ENCODE results near the gene PEX13.
"Not testable (repeated sequence)": the region's sequence is repeated elsewhere in the genome, so short reads cannot be mapped to it uniquely, and the experiment has no call there.

Gene PEX13

DNA sequence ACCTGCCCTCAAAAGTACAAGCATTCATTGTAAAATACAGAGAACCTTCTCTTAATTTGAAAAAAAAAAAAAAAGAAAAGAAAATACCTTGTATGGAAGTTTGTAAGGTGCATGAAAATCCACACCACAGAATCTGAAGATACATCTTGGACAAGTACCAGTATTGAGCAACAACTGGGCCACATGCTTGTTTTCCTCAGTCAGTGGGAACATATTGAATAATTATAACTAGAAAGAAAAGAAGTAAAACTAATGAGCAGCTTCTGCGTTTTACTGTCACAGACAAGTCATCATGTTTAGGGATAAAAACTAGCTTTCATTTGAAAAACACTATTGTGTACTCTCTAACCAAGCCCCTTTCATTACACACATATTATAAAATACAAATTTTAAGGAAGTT lies 5.8 kb upstream of the PEX13 start:
- H3K27me3 ChIP-seq (ENCODE audit: insufficient read depth, insufficient read length) = no peaks in the 10 kb centered on the region
- no peak for DNase-seq (ENCODE audit: low read depth, low spot score)
- no peaks in the 10 kb centered on the region for H3K36me3 ChIP-seq (ENCODE audit: insufficient read depth, insufficient read length, low read length)
- no peaks in the 10 kb centered on the region for H3K9me3 ChIP-seq (ENCODE audit: insufficient read depth, low read length)
- H3K4me1 ChIP-seq (ENCODE audit: insufficient read depth, insufficient read length) = no peaks in the 10 kb centered on the region
- no peak for TF ChIP-seq ZNF274 (IDR thresholded peaks at IDR 0.05; ENCODE audit: low read depth, low read length)
- TF ChIP-seq YY1 (IDR thresholded peaks at IDR 0.05; ENCODE audit: insufficient read depth, insufficient read length) = no peak
- TF ChIP-seq SUZ12 (IDR thresholded peaks at IDR 0.05; ENCODE audit: extremely low read depth, insufficient read depth, insufficient read length) = no peak
- no peak overlapping the region for H3K4me3 ChIP-seq (ENCODE audit: insufficient read length, low read depth)
- H3K9ac ChIP-seq (ENCODE audit: insufficient read length, low read depth) = no peak overlapping the region

DNA sequence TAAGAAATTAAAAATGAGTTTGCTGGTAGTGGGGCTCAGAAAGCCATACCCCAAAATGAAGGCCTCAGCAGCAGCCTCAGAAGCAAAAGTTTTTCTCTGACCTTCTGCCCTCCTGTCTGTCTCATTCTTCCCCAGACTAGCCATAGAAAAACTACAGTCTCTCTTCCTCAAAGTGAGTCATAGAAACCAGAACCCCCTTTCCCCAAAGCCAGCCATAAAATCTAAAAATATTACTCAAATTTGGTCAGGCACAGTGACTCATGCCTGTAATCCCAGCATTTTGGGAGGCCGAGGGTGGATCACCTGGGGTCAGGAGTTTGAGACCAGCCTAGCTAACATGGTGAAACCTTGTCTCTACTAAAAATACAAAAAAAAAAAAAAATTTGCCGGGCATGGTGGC lies 5.2 kb upstream of the PEX13 start:
- H3K9me3 ChIP-seq (ENCODE audit: insufficient read depth, low read length); DNase-seq (ENCODE audit: low read depth, low spot score); H3K36me3 ChIP-seq (ENCODE audit: insufficient read depth, insufficient read length, low read length); H3K9ac ChIP-seq (ENCODE audit: insufficient read length, low read depth); H3K4me1 ChIP-seq (ENCODE audit: insufficient read depth, insufficient read length); H3K4me3 ChIP-seq (ENCODE audit: insufficient read length, low read depth); H3K27me3 ChIP-seq (ENCODE audit: insufficient read depth, insufficient read length): not testable (repeated sequence)

DNA sequence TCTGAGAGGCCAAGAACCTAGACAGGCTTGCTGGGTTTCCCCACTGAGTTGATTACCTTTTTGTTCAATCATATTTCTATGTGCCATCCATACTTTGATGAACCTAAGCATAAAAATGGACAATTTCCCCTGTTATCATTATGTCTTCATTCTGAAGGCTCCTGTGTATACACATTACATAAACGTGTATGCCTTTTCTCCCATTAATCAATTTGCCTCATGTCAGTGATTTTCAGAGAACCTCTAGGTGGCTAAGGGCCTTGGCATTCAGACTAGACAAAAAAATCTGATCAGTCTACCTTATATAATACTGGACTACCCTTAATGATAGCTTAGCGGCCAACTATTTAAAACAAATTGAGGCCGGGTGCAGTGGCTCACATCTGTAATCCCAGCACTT lies 4.1 kb upstream of the PEX13 start:
- H3K9me3 ChIP-seq (ENCODE audit: insufficient read depth, low read length) = no peaks in the 10 kb centered on the region
- H3K9ac ChIP-seq (ENCODE audit: insufficient read length, low read depth) = no peak overlapping the region
- TF ChIP-seq SUZ12 (IDR thresholded peaks at IDR 0.05; ENCODE audit: extremely low read depth, insufficient read depth, insufficient read length) (no peak), YY1 (IDR thresholded peaks at IDR 0.05; ENCODE audit: insufficient read depth, insufficient read length) (no peak), ZNF274 (IDR thresholded peaks at IDR 0.05; ENCODE audit: low read depth, low read length) (no peak)
- no peak for DNase-seq (ENCODE audit: low read depth, low spot score)
- no peaks in the 10 kb centered on the region for H3K27me3 ChIP-seq (ENCODE audit: insufficient read depth, insufficient read length)
- H3K4me1 ChIP-seq (ENCODE audit: insufficient read depth, insufficient read length) = no peaks in the 10 kb centered on the region
- H3K4me3 ChIP-seq (ENCODE audit: insufficient read length, low read depth) = no peak overlapping the region
- no peaks in the 10 kb centered on the region for H3K36me3 ChIP-seq (ENCODE audit: insufficient read depth, insufficient read length, low read length)

DNA sequence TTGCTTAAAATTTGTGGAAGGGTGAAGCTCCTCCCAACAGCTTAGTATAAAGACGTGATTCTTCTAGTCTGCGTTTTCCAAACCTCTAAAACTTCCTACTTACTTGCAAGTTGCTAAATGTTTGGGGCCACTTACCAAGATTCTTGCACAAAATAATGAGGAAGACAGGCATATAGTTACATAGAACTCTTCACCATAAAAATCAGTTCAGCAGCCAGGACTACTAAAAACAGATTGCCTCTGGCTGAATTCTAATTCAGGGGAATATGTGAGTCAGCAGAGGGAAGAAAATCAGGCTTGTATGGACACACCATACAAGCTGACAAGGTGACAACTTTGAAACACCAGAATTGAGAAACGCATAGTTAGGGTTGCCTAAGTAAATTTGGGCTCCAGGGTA lies 2.8 kb upstream of the PEX13 start:
- H3K4me1 ChIP-seq (ENCODE audit: insufficient read depth, insufficient read length) = no peaks in the 10 kb centered on the region
- H3K4me3 ChIP-seq (ENCODE audit: insufficient read length, low read depth) = no peak overlapping the region
- no peak for TF ChIP-seq SUZ12 (IDR thresholded peaks at IDR 0.05; ENCODE audit: extremely low read depth, insufficient read depth, insufficient read length)
- TF ChIP-seq ZNF274 (IDR thresholded peaks at IDR 0.05; ENCODE audit: low read depth, low read length) = no peak
- TF ChIP-seq YY1 (IDR thresholded peaks at IDR 0.05; ENCODE audit: insufficient read depth, insufficient read length) = no peak
- no peak for DNase-seq (ENCODE audit: low read depth, low spot score)
- H3K36me3 ChIP-seq (ENCODE audit: insufficient read depth, insufficient read length, low read length) = no peaks in the 10 kb centered on the region
- no peaks in the 10 kb centered on the region for H3K9me3 ChIP-seq (ENCODE audit: insufficient read depth, low read length)
- no peak overlapping the region for H3K9ac ChIP-seq (ENCODE audit: insufficient read length, low read depth)
- H3K27me3 ChIP-seq (ENCODE audit: insufficient read depth, insufficient read length) = no peaks in the 10 kb centered on the region

DNA sequence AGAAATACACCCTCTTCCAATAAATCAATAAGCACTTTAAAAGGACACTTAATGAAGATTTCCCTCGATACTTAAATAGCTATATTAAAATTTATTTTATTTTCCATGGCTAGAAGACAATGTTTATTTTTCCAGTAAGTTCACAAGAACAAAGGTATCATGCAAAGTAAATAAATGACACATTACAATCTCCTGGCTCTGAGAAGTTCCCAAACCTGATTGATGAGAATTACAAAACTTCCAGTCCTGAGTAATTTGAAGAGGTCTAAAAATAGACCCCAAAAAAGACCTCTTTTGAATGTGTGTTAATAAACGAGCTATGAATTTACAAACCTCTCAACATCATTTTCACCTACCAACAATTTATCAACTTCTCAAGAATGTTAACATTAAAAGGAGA lies 1.5 kb upstream of the PEX13 start:
- no peak for DNase-seq (ENCODE audit: low read depth, low spot score)

DNA sequence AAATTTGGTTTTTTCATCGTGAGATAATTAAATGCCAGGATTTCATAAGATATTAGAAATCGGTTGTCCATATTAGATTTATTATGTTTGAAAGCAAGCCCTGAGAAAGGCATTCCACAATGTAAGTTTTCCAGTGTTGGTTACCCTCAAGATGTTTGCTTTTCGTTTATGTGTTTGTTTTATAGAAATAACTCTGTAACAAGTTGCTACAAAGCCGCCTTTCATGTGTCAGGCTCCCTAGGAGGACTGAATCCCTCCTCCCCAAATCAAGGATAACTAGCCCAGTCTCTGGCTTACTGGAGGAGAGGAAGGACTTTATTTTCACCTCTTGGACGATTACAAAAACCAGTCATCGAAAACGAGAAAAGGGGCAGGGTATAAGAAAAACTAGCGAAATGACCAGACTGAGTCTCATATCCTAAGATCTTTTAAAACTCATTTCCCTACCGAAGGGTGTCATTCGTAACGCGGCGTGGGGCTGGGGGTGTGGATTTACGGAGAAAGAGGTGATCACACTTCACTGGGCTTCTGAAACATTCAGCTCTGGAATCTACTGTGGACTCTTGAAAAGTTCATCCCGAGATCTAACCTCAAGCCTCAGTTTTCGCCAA lies 1.0 kb upstream of the PEX13 start:
- no peak for DNase-seq (ENCODE audit: low read depth, low spot score)
- Histone ChIP-seq H3K9ac (ENCODE audit: insufficient read length, low read depth) (peak overlapping the region; percentile 79), H3K4me3 (ENCODE audit: insufficient read length, low read depth) (peak overlapping the region; percentile 82), H3K9me3 (ENCODE audit: insufficient read depth, low read length) (no peaks in the 10 kb centered on the region; the same call in 1 of the 2 replicates), H3K36me3 (ENCODE audit: insufficient read depth, insufficient read length, low read length) (peaks cover 6% of the 10 kb centered on the region), H3K4me1 (ENCODE audit: insufficient read depth, insufficient read length) (no peaks in the 10 kb centered on the region), H3K27me3 (ENCODE audit: insufficient read depth, insufficient read length) (no peaks in the 10 kb centered on the region)
- TF ChIP-seq ZNF274 (IDR thresholded peaks at IDR 0.05; ENCODE audit: low read depth, low read length) = no peak

More for the DNA sequence above, 1.5 kb upstream of the PEX13 start:
- Histone ChIP-seq H3K36me3 (ENCODE audit: insufficient read depth, insufficient read length, low read length) (peaks cover 1% of the 10 kb centered on the region), H3K4me1 (ENCODE audit: insufficient read depth, insufficient read length) (no peaks in the 10 kb centered on the region), H3K9ac (ENCODE audit: insufficient read length, low read depth) (peak overlapping the region; percentile 79), H3K27me3 (ENCODE audit: insufficient read depth, insufficient read length) (no peaks in the 10 kb centered on the region), H3K9me3 (ENCODE audit: insufficient read depth, low read length) (no peaks in the 10 kb centered on the region), H3K4me3 (ENCODE audit: insufficient read length, low read depth) (no peak overlapping the region)
- TF ChIP-seq SUZ12 (IDR thresholded peaks at IDR 0.05; ENCODE audit: extremely low read depth, insufficient read depth, insufficient read length) = no peak
- no peak for TF ChIP-seq YY1 (IDR thresholded peaks at IDR 0.05; ENCODE audit: insufficient read depth, insufficient read length)
- no peak for TF ChIP-seq ZNF274 (IDR thresholded peaks at IDR 0.05; ENCODE audit: low read depth, low read length)

DNA sequence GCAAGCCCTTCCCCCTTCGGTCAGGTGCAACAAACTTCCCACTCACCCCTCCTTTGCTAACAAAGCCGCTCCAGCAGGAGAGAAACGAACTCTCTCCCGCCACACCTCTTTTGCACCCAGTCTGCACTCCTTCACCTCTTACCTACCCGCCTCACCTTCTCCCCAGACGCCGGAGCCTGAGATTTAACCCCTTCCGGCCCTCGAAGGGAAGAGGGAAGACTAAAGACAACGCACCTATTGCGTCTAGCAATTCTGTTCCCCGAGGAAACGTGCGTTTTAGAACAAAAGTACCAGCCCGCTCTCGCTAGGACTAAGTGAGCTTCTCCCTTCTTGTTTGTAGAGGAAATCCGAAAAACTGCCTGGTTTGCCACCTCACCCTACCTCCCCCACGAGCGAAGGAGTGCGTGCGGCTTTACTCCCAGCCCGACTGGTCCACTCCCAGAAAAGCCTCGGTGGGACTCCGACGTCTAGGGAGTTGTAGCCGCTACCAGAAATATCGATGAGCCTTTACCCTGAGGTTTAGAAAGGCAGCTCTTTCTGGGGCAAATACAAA lies 441 bp upstream of the PEX13 start:
- peak; percentile 80 for DNase-seq (ENCODE audit: low read depth, low spot score)
- peak overlapping the region; percentile 79 for H3K9ac ChIP-seq (ENCODE audit: insufficient read length, low read depth)
- no peak for TF ChIP-seq SUZ12 (IDR thresholded peaks at IDR 0.05; ENCODE audit: extremely low read depth, insufficient read depth, insufficient read length)
- TF ChIP-seq ZNF274 (IDR thresholded peaks at IDR 0.05; ENCODE audit: low read depth, low read length) = no peak
- TF ChIP-seq YY1 (IDR thresholded peaks at IDR 0.05; ENCODE audit: insufficient read depth, insufficient read length) = no peak
- no peaks in the 10 kb centered on the region for H3K27me3 ChIP-seq (ENCODE audit: insufficient read depth, insufficient read length)
- H3K9me3 ChIP-seq (ENCODE audit: insufficient read depth, low read length) = no peaks in the 10 kb centered on the region; the same call in 1 of the 2 replicates
- H3K4me3 ChIP-seq (ENCODE audit: insufficient read length, low read depth) = peak overlapping the region; percentile 82
- H3K4me1 ChIP-seq (ENCODE audit: insufficient read depth, insufficient read length) = no peaks in the 10 kb centered on the region
- H3K36me3 ChIP-seq (ENCODE audit: insufficient read depth, insufficient read length, low read length) = peaks cover 6% of the 10 kb centered on the region

Data from NT2/D1 (cell line).